Measurements from ENCODE around the gene TNPO3.
"Not testable (repeated sequence)": the region's sequence is repeated elsewhere in the genome, so short reads cannot be mapped to it uniquely, and the experiment has no call there.

Gene TNPO3

GRCh38 chr7:128959296-128959695 is 95.6 kb downstream of the TNPO3 start:
- no peak for DNase-seq (ENCODE audit: low spot score)

GRCh38 chr7:128955981-128956380 is 98.9 kb downstream of the TNPO3 start:
- DNase-seq (ENCODE audit: low spot score): no peak

- DNase-seq (ENCODE audit: low spot score): no peak
Measured at GRCh38 chr7:128954830-128955802, 99.8 kb downstream of the TNPO3 start.

GRCh38 chr7:128954150-128954549 is 100.8 kb downstream of the TNPO3 start:
- no peak for DNase-seq (ENCODE audit: low spot score)

- DNase-seq (ENCODE audit: low spot score): no peak
Measured at GRCh38 chr7:128951296-128951695, 103.6 kb downstream of the TNPO3 start.

DNA sequence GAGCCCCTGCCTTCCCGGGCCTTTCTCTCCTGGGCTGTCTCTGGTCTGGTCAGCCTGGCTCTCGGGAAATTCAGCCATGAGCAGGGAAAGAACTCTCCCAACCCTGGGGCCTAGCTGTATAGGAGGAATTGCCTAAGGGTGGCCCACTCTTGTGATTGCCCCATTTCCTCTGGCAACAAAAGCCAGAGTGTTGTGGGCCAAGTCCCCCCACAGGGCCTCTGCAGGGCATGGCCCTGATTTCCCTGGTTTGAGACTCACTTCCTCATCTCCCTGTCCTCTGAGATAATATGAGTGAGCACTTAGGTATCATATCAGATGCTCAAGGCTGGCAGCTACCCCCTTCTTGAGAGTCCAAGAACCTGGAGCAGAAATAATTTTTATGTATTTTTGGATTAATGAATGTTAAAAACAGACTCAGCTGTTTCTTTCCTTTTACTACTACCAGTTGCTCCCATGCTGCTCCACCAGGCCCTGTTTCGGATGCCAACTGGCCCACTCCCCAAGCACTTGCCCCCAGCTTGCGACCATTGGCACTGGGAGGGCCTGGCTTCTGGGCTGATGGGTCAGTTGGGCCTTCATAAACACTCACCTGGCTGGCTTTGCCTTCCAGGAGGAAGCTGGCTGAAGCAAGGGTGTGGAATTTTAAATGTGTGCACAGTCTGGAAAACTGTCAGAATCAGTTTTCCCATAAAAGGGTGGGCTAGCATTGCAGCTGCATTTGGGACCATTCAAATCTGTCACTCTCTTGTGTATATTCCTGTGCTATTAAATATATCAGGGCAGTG is 105.7 kb downstream of the TNPO3 start:
- DNase-seq (ENCODE audit: low spot score): no peak

DNA sequence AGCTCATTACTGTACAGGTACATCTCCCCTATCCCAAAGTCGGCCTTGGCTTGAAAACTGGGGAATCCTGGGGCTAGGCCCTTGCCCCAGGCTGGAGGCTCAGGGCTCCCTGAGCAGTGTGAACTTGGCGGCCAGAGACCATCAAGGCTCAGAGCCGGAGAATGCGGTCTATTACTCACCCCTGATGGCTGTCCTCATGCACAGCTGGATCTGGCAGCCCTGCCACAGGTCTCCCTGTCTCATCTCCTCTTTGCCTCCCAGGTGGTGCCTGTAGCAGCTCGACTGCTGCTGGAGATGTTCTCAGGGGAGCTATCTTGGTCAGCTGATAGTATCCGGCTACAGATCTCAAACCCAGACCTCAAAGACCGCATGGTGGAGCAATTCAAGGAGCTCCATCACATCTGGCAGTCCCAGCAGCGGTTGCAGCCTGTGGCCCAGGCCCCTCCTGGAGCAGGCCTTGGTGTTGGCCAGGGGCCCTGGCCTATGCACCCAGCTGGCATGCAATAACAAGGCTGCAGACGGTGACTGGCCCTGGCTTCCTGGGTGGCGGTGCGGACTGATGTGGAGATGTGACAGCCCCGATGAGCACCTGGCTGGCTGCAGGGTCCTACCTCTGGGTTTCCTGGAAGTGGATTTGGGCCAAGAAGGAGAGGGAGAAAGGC is 106.5 kb downstream of the TNPO3 start:
- no peak for DNase-seq (ENCODE audit: low spot score)

- DNase-seq (ENCODE audit: low spot score): no peak
Measured at GRCh38 chr7:128947854-128948253, 107.1 kb downstream of the TNPO3 start.

- no peak for DNase-seq (ENCODE audit: low spot score)
Measured at GRCh38 chr7:128946936-128947830, 107.7 kb downstream of the TNPO3 start.

- DNase-seq (ENCODE audit: low spot score): no peak
Measured at GRCh38 chr7:128945668-128946366, 109.1 kb downstream of the TNPO3 start.

DNA sequence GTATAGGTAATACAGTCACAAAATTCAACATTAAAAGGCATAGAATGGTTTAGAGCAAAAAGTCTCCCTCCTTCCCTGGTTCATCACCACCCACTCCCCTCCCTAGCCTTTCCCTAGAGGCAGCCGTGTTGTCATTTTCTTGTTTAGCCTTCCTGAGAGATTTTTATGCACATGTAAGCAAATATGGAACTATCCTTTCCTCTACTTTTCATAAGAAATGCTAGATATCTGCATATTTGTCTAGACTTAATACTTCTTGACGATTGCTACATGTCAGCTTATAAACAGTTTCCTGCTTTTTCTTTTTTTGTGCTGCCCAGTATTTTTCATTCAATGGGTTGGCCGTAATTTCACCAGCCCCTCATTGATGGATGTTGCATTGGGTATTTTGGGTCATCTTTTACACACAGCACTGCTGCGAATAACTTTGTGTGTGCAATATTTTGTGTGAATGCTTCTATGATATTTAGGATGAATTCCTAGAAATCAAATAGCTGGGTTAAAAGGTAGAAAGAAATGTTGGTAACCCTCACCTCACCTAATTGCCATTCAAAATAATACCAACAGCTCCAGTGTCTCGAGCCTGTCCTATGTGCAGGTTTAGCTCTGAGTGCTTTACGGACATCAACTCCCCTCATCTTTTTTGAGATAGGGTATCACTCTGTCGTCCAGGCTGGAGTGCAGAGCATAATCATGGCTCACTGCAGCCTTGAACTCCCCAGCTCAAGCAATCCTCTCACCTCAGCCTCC is 110.2 kb downstream of the TNPO3 start:
- DNase-seq (ENCODE audit: low spot score): no peak

DNA sequence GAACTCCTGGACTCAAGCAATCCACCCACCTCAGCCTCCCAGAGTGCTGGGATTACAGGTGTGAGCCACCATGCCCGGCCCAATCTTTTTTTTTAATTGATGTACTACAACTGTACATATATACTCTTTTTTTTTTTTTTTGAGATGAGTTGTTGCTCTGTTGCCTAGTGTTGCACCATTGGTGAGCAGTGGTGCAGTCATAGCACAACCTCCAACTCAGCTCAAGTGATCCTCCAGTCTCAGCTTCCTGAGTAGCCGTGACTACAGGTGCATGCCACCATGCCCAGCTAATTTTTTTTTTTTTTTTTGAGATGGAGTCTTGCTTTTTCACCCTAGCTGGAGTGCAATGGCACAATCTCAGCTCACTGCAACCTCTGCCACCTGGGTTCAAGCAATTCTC is 111.7 kb downstream of the TNPO3 start:
- not testable (repeated sequence) for DNase-seq (ENCODE audit: low spot score)

- DNase-seq (ENCODE audit: low spot score): no peak
Measured at GRCh38 chr7:128941946-128942526, 112.9 kb downstream of the TNPO3 start.

GRCh38 chr7:128941323-128941890 is 113.5 kb downstream of the TNPO3 start:
- no peak for DNase-seq (ENCODE audit: low spot score)

DNA sequence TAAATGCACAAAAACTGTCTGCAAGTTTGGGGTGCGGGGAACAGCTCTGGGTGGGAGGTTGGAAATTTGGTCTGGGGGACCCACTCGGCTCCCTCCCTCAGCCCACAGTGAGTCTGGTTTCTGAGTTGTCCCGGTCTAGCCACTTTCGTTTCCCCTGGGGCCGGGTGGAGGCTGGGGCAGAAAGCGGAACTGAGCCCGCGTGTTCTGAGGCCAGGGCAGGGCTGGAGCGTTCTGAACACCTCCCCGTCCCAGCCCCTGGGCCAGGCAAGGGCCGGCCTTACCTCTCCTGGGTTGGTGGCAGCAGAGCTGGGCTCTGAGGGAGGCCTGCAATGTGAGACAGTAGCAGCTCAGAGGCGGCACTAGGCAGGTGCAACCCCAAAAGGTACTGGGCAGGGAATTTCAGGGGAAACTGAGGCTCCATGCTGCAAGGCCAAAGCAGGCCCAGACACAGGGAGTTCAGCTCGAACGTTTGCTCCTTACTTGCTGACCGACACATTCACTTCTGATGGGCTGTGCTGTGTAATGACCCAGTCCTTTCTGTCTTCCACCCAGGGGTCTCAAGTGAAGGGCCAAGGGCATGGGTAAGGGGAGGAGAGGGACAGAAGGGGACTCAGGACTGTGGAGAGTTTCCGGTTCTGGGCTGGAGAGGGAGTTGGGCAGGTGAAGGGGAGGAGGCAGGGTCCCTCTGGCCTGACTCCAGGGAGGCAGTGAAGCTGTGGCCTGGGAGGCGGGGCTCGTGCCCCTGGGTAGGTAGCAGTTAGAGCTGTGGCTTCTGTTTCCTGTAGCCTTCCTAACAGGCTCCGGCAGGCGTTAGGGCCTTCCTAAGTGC is 114.2 kb downstream of the TNPO3 start:
- no peak for DNase-seq (ENCODE audit: low spot score)

DNA sequence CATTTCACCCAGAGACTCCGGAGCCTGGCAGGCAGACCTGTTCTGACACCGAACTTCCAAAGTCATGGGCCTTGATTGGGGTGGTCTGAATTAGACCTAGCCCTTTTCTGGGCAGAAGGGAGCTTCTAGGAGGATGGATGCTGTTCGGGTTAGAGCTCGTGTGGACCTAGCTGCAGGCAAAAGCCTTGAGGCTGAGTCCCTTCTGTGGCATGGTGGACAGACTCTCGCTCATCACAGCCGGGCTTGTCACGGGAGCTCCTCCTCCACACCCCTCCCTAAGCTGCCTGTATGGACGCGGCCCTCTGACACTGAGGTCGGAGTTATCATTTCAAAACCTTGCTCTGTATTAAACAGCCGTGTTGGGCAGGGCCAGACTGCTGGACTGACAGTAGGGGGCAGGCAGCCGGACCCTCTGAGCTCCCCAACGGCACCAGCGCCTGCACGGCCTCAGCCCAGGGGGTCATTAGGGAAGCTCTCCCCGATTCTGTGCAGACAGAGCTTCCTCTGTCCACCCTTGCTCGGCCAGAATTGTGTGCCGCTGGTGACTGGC is 115.0 kb downstream of the TNPO3 start:
- no peak for DNase-seq (ENCODE audit: low spot score)

- no peak for DNase-seq (ENCODE audit: low spot score)
Measured at GRCh38 chr7:128939075-128939860, 115.6 kb downstream of the TNPO3 start.

Data from HuH-7 (cell line).